ENCODE measurements around the gene RFNG. TPM values are rescaled to one million over a fixed set of nuclear protein-coding genes. Genes with fewer than 3 reads are reported as not detected.

Gene RFNG
- total RNA-seq, 1 donor from 2014 or later, result 61.4 TPM

- H3K36me3 ChIP-seq, result peaks cover 0 to 51% of the 10 kb centered on the region in 2 donors
- TF ChIP-seq POLR2A (IDR thresholded peaks at IDR 0.05) (no peak), POLR2AphosphoS5 (IDR thresholded peaks at IDR 0.05; ENCODE audit: insufficient read depth in 1 of 2, low read depth in 1 of 2) (no peak)
Observed at GRCh38 chr17:82062076-82062983, 10.7 kb upstream of the RFNG start.

GRCh38 chr17:82061047-82061925 is 9.7 kb upstream of the RFNG start:
- H3K4me3 ChIP-seq, result no peak overlapping the region
- intact Hi-C loops (cut with DNase I), result no loop called here

More at GRCh38 chr17:82062076-82062983, 10.7 kb upstream of the RFNG start:
- Histone ChIP-seq H3K9me3 (no peaks in the 10 kb centered on the region), H3K27ac (no peak overlapping the region), H3K4me1 (peaks cover 30% of the 10 kb centered on the region), H3K27me3 (no peaks in the 10 kb centered on the region), H3K4me3 (no peak overlapping the region)
- DNase-seq (ENCODE audit: extremely low spot score in 2 of 2), result no peak
- intact Hi-C loops (cut with DNase I), result no loop called here

GRCh38 chr17:82060614-82061013 is 9.0 kb upstream of the RFNG start:
- intact Hi-C loops (cut with DNase I), result no loop called here
- no peak for TF ChIP-seq POLR2A (IDR thresholded peaks at IDR 0.05)
- H3K27ac ChIP-seq, result no peak overlapping the region

More at GRCh38 chr17:82061047-82061925, 9.7 kb upstream of the RFNG start:
- Histone ChIP-seq H3K4me1 (peaks cover 24% of the 10 kb centered on the region), H3K9me3 (no peaks in the 10 kb centered on the region), H3K27ac (no peak overlapping the region), H3K27me3 (no peaks in the 10 kb centered on the region), H3K36me3 (peaks cover 0 to 60% of the 10 kb centered on the region in 2 donors)
- TF ChIP-seq POLR2A (IDR thresholded peaks at IDR 0.05) (no peak), CTCF (IDR thresholded peaks at IDR 0.05) (no peak), POLR2AphosphoS5 (IDR thresholded peaks at IDR 0.05; ENCODE audit: insufficient read depth in 1 of 2, low read depth in 1 of 2) (no peak)
- DNase-seq (ENCODE audit: extremely low spot score in 2 of 2), result no peak

GRCh38 chr17:82060001-82060380 is 8.4 kb upstream of the RFNG start:
- Histone ChIP-seq H3K4me1 (peaks cover 17% of the 10 kb centered on the region), H3K9me3 (no peaks in the 10 kb centered on the region), H3K27ac (no peak overlapping the region), H3K36me3 (peaks cover 0 to 72% of the 10 kb centered on the region in 2 donors), H3K27me3 (no peaks in the 10 kb centered on the region), H3K4me3 (no peak overlapping the region)
- DNase-seq (ENCODE audit: extremely low spot score in 2 of 2), result no peak
- intact Hi-C loops (cut with DNase I), result no loop called here
- TF ChIP-seq POLR2AphosphoS5 (IDR thresholded peaks at IDR 0.05; ENCODE audit: insufficient read depth in 1 of 2, low read depth in 1 of 2), result no peak
- no peak for TF ChIP-seq POLR2A (IDR thresholded peaks at IDR 0.05)
- no peak for TF ChIP-seq CTCF (IDR thresholded peaks at IDR 0.05)

More at GRCh38 chr17:82060614-82061013, 9.0 kb upstream of the RFNG start:
- no peaks in the 10 kb centered on the region for H3K9me3 ChIP-seq
- H3K27me3 ChIP-seq, result no peaks in the 10 kb centered on the region
- H3K4me3 ChIP-seq, result no peak overlapping the region
- H3K36me3 ChIP-seq, result peaks cover 0 to 67% of the 10 kb centered on the region in 2 donors
- no peak for DNase-seq (ENCODE audit: extremely low spot score in 2 of 2)
- H3K4me1 ChIP-seq, result peaks cover 18% of the 10 kb centered on the region

GRCh38 chr17:82059272-82060000 is 7.8 kb upstream of the RFNG start:
- Histone ChIP-seq H3K4me1 (peaks cover 11% of the 10 kb centered on the region), H3K36me3 (peaks cover 0 to 78% of the 10 kb centered on the region in 2 donors), H3K27ac (no peak overlapping the region), H3K9me3 (no peaks in the 10 kb centered on the region), H3K4me3 (no peak overlapping the region), H3K27me3 (no peaks in the 10 kb centered on the region)
- TF ChIP-seq POLR2A (IDR thresholded peaks at IDR 0.05) (no peak), CTCF (IDR thresholded peaks at IDR 0.05) (no peak), POLR2AphosphoS5 (IDR thresholded peaks at IDR 0.05; ENCODE audit: insufficient read depth in 1 of 2, low read depth in 1 of 2) (no peak)
- no peak for DNase-seq (ENCODE audit: extremely low spot score in 2 of 2)
- intact Hi-C loops (cut with DNase I), result no loop called here

Data from vagina (tissue), 2 donors.